Testis (tissue), 3 donors: ENCODE data around the gene ADCY5. TPM values are rescaled to one million over a fixed set of nuclear protein-coding genes. Genes with fewer than 3 reads are reported as not detected.

Source experiments
- DNase-seq: peaks from one replicate; pipeline ENCODE4 v3.0.0-alpha.2; 2019
- H3K27ac ChIP-seq, 2 donors: fragments of 200-600 bp; sonication (generic); one replicate each; pipeline ENCODE4 v1.5.1; 2019
- H3K27me3 ChIP-seq: fragments of 200-600 bp; sonication (generic); one replicate; pipeline ENCODE4 v1.5.1; 2019
- H3K36me3 ChIP-seq: fragments of 200-600 bp; sonication (generic); one replicate; pipeline ENCODE4 v1.5.1; 2017; ENCODE audit warnings: low read depth; ENCODE audit errors: missing control alignments
- H3K4me1 ChIP-seq: fragments of 200-600 bp; sonication (generic); one replicate; pipeline ENCODE4 v1.5.1; 2019
- H3K4me3 ChIP-seq, 2 donors: fragments of 200-600 bp; sonication (generic); one replicate each; pipeline ENCODE4 v1.5.1; 2017 to 2019
- H3K9me3 ChIP-seq: fragments of 200-600 bp; sonication (generic); one replicate; pipeline ENCODE4 v1.5.1; 2017
- POLR2A ChIP-seq: fragments of 450-650 bp; IDR thresholded peaks from one replicate; pipeline ENCODE4 v1.6.1; 2017; ENCODE audit warnings: antibody characterized with exemption, mild to moderate bottlenecking, moderate library complexity
- WGBS, 2 donors: methylation state at CpG; one replicate each; pipeline ENCODE4 v1.1.5; 2018; 5-methylcytosine and 5-hydroxymethylcytosine counted together
- intact Hi-C: fragments of 100-400 bp; cut with DNase I; formaldehyde crosslinking; loops from one replicate; pipeline ENCODE4 v1.15.1; 2023; ENCODE audit warnings: low total_unique reads
- polyA plus RNA-seq: library from polyadenylated mRNA; stranded (reverse); fragments of 350-450 nt; fragmentation: Illumina TruSeq; extraction: RNeasy Lipid Tissue Mini Kit (QIAGEN cat#74804); gene quantifications from one replicate; pipeline ENCODE4 v1.2.3, GENCODE V29; 2014; ENCODE audit warnings: low read depth, low replicate concordance; ENCODE audit not compliant: insufficient read depth
- total RNA-seq, 2 donors: library from RNA; depleted of rRNA; stranded (reverse); fragments of >200 nt; gene quantifications; one replicate each; pipeline ENCODE4 v1.2.3, GENCODE V29; 2016
- TF ChIP-seq, protein P1 (sequence below), 3 experiments: fragments of 450-650 bp in 2 of 3; fragments of 200-600 bp in 1 of 3; sonication (generic) in 1 of 3; IDR thresholded peaks; one replicate each; pipeline ENCODE4 v1.5.1; 2016 to 2019; ENCODE audit warnings: antibody characterized with exemption in 3 of 3, mild to moderate bottlenecking in 2 of 3, moderate library complexity in 1 of 3

The ADCY5 gene
- total and polyA plus RNA-seq, 3 donors from 2014 or later, result 16.5 to 41.6 (median 33.6) TPM

- intact Hi-C loops, result no loop called here
- no peak overlapping the region for H3K27ac ChIP-seq
- H3K36me3 ChIP-seq, result no peaks in the 10 kb centered on the region
- 83 to 87% methylated on average over 10 to 12 of the region's 12 CpGs for WGBS, 2 donors
- no peaks in the 10 kb centered on the region for H3K9me3 ChIP-seq
- H3K27me3 ChIP-seq, result no peaks in the 10 kb centered on the region
- no peak for DNase-seq
- TF ChIP-seq POLR2A, result no peak
- TF ChIP-seq, protein P1, sequence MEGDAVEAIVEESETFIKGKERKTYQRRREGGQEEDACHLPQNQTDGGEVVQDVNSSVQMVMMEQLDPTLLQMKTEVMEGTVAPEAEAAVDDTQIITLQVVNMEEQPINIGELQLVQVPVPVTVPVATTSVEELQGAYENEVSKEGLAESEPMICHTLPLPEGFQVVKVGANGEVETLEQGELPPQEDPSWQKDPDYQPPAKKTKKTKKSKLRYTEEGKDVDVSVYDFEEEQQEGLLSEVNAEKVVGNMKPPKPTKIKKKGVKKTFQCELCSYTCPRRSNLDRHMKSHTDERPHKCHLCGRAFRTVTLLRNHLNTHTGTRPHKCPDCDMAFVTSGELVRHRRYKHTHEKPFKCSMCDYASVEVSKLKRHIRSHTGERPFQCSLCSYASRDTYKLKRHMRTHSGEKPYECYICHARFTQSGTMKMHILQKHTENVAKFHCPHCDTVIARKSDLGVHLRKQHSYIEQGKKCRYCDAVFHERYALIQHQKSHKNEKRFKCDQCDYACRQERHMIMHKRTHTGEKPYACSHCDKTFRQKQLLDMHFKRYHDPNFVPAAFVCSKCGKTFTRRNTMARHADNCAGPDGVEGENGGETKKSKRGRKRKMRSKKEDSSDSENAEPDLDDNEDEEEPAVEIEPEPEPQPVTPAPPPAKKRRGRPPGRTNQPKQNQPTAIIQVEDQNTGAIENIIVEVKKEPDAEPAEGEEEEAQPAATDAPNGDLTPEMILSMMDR (IDR thresholded peaks at IDR 0.05), result no peak
- H3K4me3 ChIP-seq, result no peak overlapping the region
- no peaks in the 10 kb centered on the region for H3K4me1 ChIP-seq
These were observed 33.0 kb upstream of the ADCY5 start for GRCh38 chr3:123481722-123482457.

- H3K4me1 ChIP-seq, result no peaks in the 10 kb centered on the region
- intact Hi-C loops, result no loop called here
- DNase-seq, result no peak
- no peak overlapping the region for H3K4me3 ChIP-seq
- H3K36me3 ChIP-seq, result no peaks in the 10 kb centered on the region
- H3K27ac ChIP-seq, result no peak overlapping the region
- no peaks in the 10 kb centered on the region for H3K27me3 ChIP-seq
- no peaks in the 10 kb centered on the region for H3K9me3 ChIP-seq
- WGBS, 2 donors, result 87 to 95% methylated on average over 7 of the region's 7 CpGs
- TF ChIP-seq, protein P1 (IDR thresholded peaks at IDR 0.05), result no peak
- no peak for TF ChIP-seq POLR2A
These were observed 32.2 kb upstream of the ADCY5 start for GRCh38 chr3:123481071-123481470.

DNA sequence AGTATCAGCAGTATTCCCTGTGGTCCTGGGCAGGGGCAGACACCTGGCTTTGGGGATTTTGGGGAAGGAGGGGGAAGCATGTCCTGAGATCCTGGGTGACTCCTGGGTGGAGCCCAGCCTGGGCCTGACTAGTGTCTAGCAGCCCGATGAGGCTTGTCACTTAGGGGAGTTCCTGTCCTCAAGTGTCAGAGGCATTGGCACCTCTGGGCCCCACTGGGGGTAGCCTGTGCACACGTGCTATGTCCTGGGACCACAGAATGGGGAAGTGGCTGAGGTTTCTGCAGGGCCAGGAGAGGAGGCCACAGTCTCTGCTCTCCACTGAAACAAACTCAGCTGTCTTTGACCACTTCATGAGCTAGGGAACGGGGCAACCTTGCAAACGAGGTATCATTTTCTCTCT is 31.5 kb upstream of the ADCY5 start:
- Histone ChIP-seq H3K27me3 (no peaks in the 10 kb centered on the region), H3K9me3 (no peaks in the 10 kb centered on the region), H3K27ac (no peak overlapping the region), H3K4me3 (no peak overlapping the region), H3K4me1 (no peaks in the 10 kb centered on the region), H3K36me3 (no peaks in the 10 kb centered on the region)
- TF ChIP-seq POLR2A, result no peak
- DNase-seq, result no peak
- 71 to 86% methylated on average over 3 to 4 of the region's 4 CpGs for WGBS, 2 donors
- intact Hi-C loops, result no loop called here

- Histone ChIP-seq H3K27ac (no peak overlapping the region), H3K4me1 (no peaks in the 10 kb centered on the region), H3K36me3 (no peaks in the 10 kb centered on the region), H3K27me3 (no peaks in the 10 kb centered on the region), H3K4me3 (no peak overlapping the region), H3K9me3 (no peaks in the 10 kb centered on the region)
- WGBS, 2 donors, result 95% methylated on average over 10 of the region's 10 CpGs
- no peak for TF ChIP-seq POLR2A
- TF ChIP-seq, protein P1 (IDR thresholded peaks at IDR 0.05), result no peak
- DNase-seq, result no peak
- intact Hi-C loops, result no loop called here
These were observed 31.0 kb upstream of the ADCY5 start for GRCh38 chr3:123479891-123480290.

DNA sequence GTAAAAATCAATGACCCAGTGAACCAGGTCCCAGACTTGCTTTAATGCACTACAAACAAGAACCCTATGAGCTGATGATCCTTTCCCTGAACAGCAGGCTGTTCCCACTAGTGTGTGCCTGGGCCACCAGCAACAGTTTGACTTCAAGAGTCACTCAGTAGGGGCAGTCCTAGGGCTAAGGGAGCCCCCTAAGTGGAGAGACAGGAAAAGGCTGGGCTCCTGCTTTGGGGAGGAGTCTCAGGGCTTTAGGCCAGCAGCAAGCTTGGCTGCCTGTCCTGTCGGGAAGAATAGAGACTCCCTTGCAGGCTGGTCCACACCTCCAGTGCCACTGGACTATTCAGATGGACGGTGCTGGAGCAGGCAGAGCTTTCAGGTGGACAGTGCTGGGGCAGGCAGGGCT is 29.4 kb upstream of the ADCY5 start:
- TF ChIP-seq POLR2A, result no peak
- TF ChIP-seq, protein P1 (IDR thresholded peaks at IDR 0.05), result no peak
- Histone ChIP-seq H3K27ac (no peak overlapping the region), H3K27me3 (no peaks in the 10 kb centered on the region), H3K4me3 (no peak overlapping the region), H3K36me3 (no peaks in the 10 kb centered on the region), H3K9me3 (no peaks in the 10 kb centered on the region), H3K4me1 (no peaks in the 10 kb centered on the region)
- intact Hi-C loops, result no loop called here
- DNase-seq, result no peak
- 32 to 41% methylated on average over 2 of the region's 2 CpGs for WGBS, 2 donors
